Measurements from ENCODE around the gene DIS3L2.

Gene DIS3L2

GRCh38 chr2:232052591-232052990 lies 91.1 kb downstream of the DIS3L2 start:
- in situ Hi-C loops (cut with MboI; ENCODE audit: low sequenced_read_pairs): no loop called here

GRCh38 chr2:232053777-232054176 lies 92.3 kb downstream of the DIS3L2 start:
- in situ Hi-C loops (cut with MboI; ENCODE audit: low sequenced_read_pairs): no loop called here

GRCh38 chr2:232058063-232058877 lies 96.8 kb downstream of the DIS3L2 start:
- in situ Hi-C loops (cut with MboI; ENCODE audit: low sequenced_read_pairs): no loop called here

GRCh38 chr2:232058931-232059330 lies 97.4 kb downstream of the DIS3L2 start:
- in situ Hi-C loops (cut with MboI; ENCODE audit: low sequenced_read_pairs): no loop called here

- in situ Hi-C loops (cut with MboI; ENCODE audit: low sequenced_read_pairs): no loop called here
These were observed 99.8 kb downstream of the DIS3L2 start for GRCh38 chr2:232061265-232061664.

- in situ Hi-C loops (cut with MboI; ENCODE audit: low sequenced_read_pairs): no loop called here
These were observed 111.5 kb downstream of the DIS3L2 start for GRCh38 chr2:232073026-232073425.

GRCh38 chr2:232073699-232074098 lies 112.2 kb downstream of the DIS3L2 start:
- in situ Hi-C loops (cut with MboI; ENCODE audit: low sequenced_read_pairs): no loop called here

GRCh38 chr2:232075080-232075479 lies 113.6 kb downstream of the DIS3L2 start:
- in situ Hi-C loops (cut with MboI; ENCODE audit: low sequenced_read_pairs): no loop called here

GRCh38 chr2:232075859-232076258 lies 114.3 kb downstream of the DIS3L2 start:
- in situ Hi-C loops (cut with MboI; ENCODE audit: low sequenced_read_pairs): no loop called here

GRCh38 chr2:232076272-232076671 lies 114.8 kb downstream of the DIS3L2 start:
- in situ Hi-C loops (cut with MboI; ENCODE audit: low sequenced_read_pairs): no loop called here

- in situ Hi-C loops (cut with MboI; ENCODE audit: low sequenced_read_pairs): no loop called here
These were observed 115.2 kb downstream of the DIS3L2 start for GRCh38 chr2:232076736-232077135.

- in situ Hi-C loops (cut with MboI; ENCODE audit: low sequenced_read_pairs): no loop called here
These were observed 123.7 kb downstream of the DIS3L2 start for GRCh38 chr2:232085164-232085563.

GRCh38 chr2:232085826-232086425 lies 124.4 kb downstream of the DIS3L2 start:
- in situ Hi-C loops (cut with MboI; ENCODE audit: low sequenced_read_pairs): no loop called here

- in situ Hi-C loops (cut with MboI; ENCODE audit: low sequenced_read_pairs): no loop called here
These were observed 127.3 kb downstream of the DIS3L2 start for GRCh38 chr2:232088771-232089170.

- in situ Hi-C loops (cut with MboI; ENCODE audit: low sequenced_read_pairs): no loop called here
These were observed 132.7 kb downstream of the DIS3L2 start for GRCh38 chr2:232094201-232094600.

- in situ Hi-C loops (cut with MboI; ENCODE audit: low sequenced_read_pairs): no loop called here
These were observed 133.4 kb downstream of the DIS3L2 start for GRCh38 chr2:232094883-232095282.

- in situ Hi-C loops (cut with MboI; ENCODE audit: low sequenced_read_pairs): no loop called here
These were observed 135.7 kb downstream of the DIS3L2 start for GRCh38 chr2:232097260-232097659.

GRCh38 chr2:232097758-232098157 lies 136.2 kb downstream of the DIS3L2 start:
- in situ Hi-C loops (cut with MboI; ENCODE audit: low sequenced_read_pairs): no loop called here

- in situ Hi-C loops (cut with MboI; ENCODE audit: low sequenced_read_pairs): no loop called here
These were observed 140.9 kb downstream of the DIS3L2 start for GRCh38 chr2:232102380-232102779.

GRCh38 chr2:232103140-232103737 lies 141.7 kb downstream of the DIS3L2 start:
- in situ Hi-C loops (cut with MboI; ENCODE audit: low sequenced_read_pairs): no loop called here

- in situ Hi-C loops (cut with MboI; ENCODE audit: low sequenced_read_pairs): no loop called here
These were observed 142.6 kb downstream of the DIS3L2 start for GRCh38 chr2:232104076-232104646.

- in situ Hi-C loops (cut with MboI; ENCODE audit: low sequenced_read_pairs): no loop called here
These were observed 150.0 kb downstream of the DIS3L2 start for GRCh38 chr2:232111551-232111950.
